Glomerular visceral epithelial cell (primary cell): ENCODE data around the gene CDT1.
"Not testable (repeated sequence)": the region's sequence is repeated elsewhere in the genome, so short reads cannot be mapped to it uniquely, and the experiment has no call there.

Experiments used
- DNase-seq: peaks from one replicate; pipeline ENCODE4 v3.0.0-alpha.2; 2016; ENCODE audit errors: extremely low spot score

CDT1 gene

DNA sequence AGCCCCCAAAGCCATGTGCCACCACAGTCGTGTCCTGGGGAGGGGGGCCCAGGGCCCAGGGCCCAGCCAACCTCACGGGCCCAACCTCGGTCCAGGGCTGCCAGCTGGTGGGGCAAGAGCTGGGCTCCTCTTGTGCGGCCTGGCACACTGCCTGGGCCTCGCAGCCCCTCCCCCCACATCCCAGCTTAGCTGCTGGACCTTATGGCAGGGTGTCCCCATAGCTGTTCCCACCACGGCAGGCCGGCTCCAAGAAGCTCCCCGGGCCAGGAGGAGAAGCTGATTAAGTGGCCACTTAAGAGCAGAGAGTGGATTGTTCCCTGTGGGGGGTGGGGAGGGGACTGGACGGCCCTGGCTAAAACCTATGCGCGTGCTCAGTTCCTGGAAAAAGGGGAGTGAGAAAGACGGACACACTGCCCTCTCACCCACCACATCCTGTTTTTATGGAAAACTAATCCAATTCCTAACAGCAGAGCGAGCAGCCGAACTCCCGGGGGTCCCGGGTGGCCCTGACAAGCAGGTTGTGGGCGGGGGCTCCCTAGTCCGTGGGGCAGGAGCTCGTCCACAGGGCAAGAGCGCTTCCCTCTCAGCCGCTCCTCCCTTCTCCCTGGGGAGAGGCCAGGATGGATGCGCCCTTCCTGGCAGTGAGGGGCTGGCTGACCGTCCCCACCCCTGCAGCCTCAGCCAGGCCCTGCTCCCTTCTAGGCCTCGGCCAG, 35.4 kb upstream of the CDT1 start:
- peak; percentile 59 for DNase-seq

DNA sequence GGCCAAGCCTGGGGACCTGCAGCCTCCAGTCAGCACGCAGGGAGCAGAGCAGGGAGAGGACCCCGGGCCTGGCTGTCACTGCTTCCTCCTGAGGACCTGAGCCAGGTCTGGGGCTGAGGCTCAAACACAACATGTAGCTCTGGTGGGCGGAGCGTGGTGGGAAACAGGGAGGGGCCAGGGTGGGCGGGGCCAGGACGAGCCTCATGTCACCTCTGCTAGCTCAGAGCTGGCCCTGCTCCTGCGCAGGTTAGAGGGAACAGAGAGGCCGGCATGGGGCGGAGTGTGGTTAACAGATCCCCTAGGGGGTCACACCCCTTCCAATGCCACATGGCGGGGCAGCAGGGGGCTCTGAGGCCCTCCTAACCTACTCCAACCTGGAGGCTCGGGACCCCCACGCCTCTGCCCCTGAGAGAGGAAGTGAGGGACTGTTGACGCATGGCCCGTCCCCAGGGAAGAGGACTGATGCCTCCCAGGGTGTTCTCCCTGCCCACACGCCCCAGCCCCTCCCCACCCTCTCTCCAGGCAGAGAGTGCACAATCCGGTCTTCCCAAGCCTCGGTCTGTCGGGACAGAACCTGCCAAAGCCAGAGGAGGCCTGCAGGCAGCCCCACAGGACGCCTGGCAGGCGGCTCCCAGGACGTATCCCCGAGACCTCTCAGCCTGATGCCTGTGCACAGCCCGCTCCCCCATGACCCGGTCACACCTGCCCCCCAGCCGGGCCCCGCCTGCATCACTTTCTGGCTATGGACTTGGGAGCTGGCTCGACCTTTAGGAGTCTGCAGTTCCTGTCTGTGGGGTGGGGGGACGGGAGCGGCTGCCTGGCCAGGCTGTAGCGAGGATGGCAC, 33.8 kb upstream of the CDT1 start:
- DNase-seq, result peak; percentile 60

DNA sequence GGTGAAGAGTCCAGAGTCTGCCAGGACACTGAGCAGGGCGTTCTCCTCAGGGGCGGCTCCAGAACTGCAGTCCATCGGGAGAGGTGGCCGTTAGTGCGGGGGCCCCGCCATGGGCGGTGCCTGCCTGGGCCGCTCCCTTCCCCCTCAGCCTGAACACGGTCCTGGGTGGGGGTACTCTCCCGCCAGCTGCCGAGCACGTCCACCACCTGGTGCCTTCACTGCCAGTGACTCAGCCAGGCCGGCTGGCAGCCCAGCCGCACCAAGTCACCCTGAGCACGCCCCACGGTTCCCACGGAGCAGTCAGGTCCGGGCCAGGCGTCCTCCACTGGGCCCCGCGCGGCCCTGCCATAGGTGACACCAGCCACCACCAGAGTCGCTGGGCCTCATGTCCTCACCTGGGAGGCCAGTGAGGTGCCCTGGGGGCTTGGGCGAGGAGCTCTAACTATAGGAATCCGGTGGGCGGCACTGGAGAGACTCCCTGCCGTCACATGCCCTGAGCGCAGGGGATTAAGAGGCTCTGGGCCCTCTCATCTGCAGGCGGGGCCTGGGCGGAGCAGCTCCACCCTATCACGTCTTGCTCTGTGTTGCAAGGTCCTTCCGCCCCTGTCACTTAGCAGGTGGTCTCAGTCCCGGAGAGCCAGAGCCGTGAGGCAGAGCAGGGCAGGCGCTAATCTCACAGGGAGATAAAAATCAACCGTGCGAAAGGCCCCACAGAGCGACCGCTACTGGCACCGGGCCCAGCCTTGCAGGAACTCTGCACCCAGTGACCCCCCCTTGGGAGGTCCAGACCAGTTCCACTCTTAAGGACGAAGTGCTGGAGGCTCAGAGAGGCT, 32.9 kb upstream of the CDT1 start:
- DNase-seq, result peak; percentile 98

DNA sequence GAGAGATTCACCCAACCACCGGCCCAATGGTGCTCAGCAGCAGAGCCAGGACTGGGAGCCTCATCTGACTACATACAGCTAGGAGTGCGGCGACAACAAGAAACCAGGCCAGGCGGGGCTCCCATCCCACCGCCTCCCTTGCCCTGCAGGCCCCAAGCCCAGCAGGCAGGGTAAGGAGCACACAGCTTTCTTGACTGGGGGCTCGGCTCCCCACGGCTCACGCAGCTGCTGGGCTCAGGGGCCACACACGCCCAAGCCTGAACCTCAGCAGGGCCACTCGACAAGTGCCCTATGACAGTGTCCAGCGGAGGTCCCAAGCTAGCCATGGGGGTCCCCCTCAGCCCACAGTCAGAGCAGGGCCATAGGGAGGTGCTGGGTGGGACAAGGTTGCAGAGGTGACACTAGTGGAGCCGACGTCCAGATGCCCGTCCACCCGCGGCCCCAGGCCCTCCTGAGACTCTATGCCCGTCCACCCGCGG, 32.3 kb upstream of the CDT1 start:
- DNase-seq, result no peak

DNA sequence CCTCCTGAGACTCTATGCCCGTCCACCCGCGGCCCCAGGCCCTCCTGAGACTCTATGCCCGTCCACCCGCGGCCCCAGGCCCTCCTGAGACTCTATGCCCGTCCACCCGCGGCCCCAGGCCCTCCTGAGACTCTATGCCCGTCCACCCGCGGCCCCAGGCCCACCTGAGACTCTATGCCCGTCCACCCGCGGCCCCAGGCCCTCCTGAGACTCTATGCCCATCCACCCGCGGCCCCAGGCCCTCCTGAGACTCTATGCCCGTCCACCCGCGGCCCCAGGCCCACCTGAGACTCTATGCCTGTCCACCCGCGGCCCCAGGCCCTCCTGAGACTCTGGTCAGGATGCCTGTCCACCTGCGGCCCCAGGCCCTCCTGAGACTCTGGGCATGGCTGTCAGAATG, 31.8 kb upstream of the CDT1 start:
- not testable (repeated sequence) for DNase-seq

DNA sequence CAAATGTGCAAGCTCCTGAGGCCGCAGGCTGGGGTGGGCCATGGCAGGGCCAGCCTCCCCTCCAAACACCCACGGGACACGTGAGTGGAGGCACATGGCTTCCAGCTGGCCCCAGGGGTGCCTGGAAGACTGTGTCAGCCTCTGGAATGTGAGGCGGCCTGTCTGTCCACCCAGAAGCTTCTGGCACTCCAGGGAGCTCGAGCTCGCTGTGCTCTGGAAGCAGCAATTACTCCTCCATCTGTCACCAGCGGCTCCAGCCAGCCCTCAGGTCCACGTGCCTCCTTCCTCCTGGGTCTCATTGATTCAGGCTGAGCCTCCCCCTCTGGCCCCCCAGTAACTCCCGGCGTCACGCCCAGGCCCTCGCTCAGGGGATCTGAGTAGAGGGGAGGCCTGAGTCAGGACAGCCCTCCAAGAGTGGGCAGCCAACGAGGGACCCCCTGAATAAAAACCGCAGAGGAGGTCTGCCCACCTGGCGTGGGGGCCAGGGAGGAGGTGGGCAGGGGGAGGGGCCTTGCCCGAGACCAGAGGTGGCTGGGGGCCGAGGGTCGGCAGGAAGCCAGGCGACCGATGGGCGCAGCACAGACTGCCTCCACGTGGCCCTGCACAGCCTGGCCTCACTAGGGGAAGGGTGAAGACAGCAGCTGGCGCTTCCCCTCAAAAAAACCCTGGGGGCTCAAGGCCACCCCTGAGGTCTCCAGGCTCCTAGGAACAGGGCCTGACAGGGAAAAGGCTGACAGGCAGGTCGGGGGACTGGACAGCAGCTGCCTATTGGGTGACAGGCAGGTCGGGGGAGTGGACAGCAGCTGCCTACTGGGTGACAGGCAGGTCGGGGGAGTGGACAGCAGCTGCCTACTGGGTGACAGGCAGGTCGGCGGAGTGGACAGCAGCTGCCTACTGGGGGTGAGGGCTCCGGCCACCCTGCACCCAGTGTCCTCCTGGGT, 30.4 kb upstream of the CDT1 start:
- DNase-seq, result peak; percentile 78

DNA sequence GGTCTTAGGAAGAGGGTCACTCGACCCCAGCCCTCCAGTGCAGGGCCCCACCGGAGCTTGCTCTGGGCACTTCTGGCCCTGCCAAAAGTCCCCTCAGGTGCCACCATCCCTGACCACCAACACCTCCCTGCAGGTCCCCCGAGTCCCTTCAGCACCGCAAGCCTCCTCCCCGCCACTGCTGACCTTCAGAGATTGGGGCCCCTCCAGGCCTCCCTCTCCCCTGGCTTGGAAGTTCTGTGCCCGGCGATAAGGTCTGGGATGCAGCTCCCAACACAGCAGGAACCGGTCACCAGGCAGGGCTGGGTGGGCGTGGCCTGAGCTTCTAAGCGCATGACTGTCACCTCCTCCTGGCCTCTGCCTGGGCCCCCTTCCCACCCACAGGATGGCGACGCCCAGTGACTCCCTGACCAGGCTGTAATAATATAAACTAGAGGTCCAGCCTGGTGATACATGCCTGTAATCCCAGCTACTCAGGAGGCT, 29.7 kb upstream of the CDT1 start:
- peak; percentile 54 for DNase-seq

DNA sequence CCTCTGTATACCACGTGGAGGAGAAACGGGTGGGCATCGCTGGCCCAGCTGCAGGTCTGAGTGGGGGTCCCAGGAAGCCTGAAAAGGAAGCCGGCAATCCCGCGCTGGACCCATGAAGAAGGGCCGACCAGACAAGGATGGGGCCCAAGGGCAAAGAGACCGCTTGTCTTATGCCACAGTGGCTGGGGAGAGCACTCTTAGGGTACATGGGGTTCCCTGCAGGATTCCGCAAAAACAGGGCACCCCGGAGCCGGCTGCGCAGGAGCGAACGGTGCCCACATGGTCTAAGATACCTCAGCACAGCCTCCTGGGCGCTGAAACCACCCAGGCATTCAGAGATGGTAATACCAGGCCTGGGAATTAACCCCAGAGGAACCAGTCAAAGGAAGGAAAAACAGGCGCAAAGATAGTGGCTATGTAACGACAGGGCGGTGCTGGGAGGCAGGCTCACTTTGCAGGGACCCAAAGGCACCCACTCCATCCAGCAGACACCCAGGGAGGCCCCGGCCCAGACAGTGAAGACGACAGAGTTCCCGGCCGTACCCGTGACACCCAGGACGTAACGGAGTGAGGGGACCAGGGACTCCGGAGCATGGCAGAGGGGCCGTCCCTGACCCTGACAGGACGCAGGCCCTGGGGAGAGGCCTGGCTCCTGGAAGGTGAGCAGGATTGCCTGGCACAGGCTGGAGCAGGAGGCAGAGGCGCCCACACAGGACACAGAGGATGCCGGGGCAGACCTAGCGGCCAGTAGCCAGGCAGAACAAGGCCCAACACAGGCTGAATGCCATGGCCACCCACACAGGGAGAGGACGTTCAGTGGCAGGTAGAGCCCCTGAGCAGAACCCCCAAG, 28.8 kb upstream of the CDT1 start:
- DNase-seq, result no peak

DNA sequence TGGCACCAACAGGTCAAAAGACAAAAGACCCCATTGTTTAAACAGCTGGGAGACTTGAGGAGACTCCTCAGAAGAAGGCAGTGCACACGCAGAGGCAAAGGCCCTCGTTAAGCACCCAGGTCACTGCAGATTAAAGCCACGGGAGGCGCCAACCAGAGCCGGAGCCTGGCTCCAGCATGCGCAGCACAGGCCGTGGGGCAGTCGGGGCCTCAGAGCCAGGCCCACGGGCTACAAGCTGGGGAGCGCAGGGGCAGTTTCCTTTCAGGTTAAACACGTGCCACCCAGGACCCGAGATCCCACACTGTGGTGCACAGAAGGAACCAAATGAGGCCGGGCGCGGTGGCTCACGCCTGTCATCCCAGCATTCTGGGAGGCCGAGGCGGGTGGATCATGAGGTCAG, 27.8 kb upstream of the CDT1 start:
- DNase-seq, result no peak

DNA sequence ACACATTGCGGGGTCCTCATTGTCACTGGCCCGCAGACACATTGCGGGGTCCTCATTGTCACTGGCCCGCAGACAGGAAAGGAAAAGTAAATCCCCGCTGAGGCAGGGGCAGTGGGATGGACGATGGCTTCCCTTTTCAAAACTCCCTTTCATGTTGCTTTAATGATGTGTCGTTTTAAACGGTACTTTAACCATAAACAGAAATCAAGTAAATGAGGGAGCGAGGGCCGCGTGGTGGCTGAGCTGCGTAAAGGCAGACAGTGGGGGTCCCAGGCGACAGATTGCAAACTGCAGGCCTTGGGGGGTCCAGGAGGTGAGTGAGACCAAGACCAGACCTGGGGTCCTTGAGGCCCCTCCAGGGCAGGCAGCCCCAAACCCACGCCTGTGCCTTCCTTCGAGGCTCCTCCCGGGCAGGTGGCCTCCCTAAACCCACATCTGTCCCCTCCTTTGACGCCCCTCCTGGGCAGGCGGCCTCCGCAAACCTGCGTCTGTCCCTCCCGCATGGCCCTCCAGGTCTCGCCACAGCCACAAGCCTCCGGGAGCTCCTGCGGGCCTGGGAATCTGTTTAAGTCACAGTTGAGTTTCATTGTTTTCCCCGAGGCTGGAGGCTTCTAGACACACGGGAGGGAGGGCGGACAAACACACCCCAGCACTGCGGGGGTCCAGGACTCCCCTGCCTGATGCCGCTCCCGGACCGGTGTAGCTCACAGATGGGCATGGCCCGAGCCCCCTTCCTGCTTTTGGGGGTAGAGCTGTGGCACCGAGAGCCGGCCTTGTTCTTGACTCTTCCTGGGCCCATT, 25.9 kb upstream of the CDT1 start:
- no peak for DNase-seq

DNA sequence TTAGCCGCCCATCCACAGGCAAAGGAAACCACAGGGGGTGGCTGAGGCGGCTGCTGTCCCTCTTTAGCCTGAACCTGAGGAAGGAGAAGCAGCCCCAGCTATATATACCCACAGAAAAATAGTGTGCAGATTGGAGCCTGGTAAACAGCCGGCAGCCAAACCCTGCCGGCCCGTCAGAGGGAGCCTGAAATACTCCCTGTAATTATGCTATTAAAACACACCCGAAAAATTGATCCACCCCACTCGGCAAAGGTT, 25.4 kb upstream of the CDT1 start:
- DNase-seq, result no peak

DNA sequence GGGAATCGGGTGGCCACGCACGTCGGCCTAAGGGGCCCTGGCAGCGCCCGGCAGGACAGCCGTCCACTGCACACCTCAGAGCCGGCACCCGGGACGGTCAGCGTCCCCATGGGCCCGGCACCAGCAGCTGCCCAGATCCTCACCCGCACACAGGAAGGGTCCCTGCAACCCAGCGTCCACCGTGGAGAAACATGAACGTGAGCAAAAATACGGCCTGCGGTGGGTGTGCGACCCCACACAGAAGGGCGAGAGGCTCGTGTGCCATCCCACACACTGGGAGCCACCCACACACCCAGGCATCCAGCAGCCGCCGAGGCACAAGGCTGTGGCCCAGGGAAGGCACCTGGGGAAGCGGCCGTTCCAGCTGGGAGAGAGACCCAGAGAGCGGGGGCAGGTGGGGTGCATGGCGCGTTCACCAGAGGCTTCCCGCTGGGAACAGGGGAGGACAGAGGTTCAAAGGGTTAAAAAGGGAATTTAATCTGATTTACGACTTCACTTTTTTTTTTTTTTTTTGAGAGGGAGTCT, 25.0 kb upstream of the CDT1 start:
- no peak for DNase-seq

DNA sequence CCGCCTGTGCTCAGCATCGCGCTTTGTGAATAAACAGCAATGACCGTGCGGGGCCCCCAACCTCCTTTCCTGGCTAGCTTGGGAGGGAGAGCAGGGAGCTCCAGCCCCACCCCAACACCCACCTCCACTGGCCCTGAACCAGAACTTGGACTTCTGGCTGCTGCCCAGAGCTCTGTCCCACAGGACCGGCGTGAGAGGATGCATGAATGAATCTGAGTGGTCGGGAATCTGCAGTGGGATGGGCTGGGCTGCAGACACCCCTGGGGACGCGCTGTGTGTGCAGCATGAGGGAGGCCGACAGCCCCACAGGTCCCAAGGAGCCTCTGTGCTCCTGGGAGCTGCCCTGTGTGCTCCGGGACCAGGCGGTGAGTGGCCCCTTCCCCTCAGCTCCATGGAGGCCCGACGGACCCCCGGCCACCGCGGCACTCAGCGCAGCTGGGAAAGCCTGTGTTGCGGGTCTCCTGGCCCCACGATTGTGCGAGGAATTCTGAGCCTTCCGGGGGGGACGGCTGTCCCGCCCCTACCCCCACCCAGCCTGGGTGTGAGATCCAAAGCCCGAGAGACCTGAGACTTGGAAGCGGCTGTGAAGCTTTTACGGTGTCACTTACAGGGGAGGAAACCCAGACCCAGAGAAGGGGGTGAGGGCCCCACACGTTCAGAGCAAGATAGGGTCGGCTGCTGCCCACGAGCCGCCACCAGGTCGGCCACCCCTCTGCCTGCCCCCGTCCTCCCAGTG, 24.0 kb upstream of the CDT1 start:
- DNase-seq, result no peak

DNA sequence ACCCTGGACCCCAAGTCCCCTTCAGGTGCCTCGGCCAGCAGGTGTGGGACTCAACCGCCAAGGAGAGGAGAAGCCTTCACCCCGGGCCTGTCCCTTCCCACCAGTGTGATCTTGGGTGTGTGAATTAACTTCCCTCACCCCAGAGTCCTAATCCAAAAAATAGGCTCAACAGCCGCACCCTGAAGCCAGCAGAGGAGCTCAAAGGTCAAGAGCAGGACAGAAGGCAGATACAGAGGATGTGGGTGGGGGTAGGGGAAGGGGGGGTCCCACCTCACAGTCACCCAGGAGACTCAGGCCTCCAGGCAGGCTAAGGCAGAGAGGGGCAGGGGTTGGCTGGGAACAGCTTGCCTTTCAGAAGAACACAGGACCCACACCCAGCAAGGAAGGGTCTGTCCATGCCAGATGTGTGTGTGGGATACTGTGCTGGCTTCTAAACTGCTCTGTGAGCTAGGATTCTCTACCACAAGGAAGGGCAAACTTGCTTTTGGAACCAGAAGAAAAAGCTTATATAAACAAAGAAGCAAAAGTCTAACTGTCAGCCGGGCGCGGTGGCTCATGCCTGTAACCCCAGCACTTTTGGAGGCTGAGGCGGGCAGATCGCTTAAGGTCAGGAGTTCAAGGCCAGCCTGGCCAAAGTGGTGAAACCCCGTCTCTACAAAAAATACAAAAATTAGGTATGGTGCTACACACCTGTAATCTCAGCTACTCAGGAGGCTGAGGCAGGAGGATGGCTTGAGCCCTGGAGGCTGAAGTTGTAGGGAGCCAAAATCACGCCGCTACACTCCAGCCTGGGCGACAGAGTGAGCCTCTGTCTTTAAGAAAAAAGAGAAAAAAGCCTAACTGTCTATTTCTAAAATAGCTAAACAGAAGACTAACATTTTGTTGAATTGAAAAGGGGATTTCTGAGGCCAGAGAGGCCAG, 23.2 kb upstream of the CDT1 start:
- no peak for DNase-seq

DNA sequence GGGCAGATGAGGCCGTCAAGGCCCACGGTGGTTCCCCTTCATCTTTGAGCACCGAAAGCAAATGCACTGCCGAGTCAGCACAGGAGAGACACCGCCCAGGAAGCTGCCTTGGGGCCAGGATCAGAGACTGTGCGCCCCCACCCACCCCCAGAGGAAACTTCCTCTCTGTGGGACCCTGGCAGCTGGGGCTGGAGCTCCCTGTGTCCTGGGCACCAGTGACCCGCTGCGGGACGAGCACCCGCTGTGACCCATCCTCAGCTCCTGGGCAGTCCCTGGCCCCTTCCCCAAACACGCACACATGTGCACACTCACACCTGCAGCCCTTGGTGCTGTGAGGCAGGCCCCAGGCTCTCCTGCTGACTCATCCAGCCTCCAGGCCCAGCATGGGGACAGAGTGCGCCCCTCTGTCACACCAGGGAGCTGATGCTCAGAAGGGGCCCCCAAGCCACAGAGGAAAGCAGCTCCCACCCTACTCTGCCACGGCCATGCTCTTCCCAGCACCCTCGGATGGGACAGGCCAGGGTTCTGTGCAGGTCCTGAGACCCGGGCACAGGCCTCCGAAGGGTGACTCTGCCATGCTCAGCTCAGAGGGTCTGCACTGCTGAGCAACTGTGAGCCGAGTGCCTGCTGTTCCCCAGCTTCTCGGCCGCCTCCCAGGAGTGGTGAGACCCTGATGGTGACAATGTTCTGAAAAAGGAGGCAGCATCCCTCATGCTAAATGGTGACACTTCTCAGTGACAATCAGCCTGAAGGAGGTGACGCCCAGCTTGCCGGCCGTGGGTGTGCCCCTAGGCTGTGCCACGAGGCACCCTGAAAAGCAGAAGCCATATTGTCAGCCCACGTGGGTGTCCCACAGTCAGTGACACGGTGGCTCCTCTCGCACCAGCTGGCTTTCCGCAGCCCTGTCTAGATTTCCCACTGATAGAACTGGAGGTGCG, 22.2 kb upstream of the CDT1 start:
- no peak for DNase-seq
